ENCODE results near the gene TTLL11. TPM values are rescaled to one million over a fixed set of nuclear protein-coding genes. Genes with fewer than 3 reads are reported as not detected.

The TTLL11 gene
- total RNA-seq, 1 donor from 2014 or later, result 3.6 TPM

DNA sequence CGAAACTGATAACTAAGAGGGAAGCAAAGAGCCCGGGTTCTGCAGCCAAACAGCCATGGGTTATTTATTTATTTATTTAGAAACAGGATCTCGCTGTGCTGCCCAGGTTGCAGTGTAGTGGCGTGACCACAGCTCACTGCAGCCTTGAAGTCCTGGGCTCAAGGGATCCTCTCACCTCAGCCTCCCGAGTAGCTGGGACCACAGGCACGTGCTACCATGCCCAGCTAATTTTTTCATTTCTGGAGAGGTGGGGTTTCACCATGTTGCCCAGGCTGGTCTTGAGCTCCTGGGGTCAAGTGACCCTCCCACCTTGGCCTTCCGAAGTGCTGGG is 42.4 kb upstream of the TTLL11 start:
- H3K36me3 Mint-ChIP-seq (ENCODE audit: low read depth), result no peaks in the 10 kb centered on the region
- H3K27me3 Mint-ChIP-seq, result peaks cover 12% of the 10 kb centered on the region
- ChIA-PET POLR2A (no interaction called here), CTCF (no interaction called here)
- H3K4me3 Mint-ChIP-seq, result no peak overlapping the region
- no peak overlapping the region for H3K27ac Mint-ChIP-seq
- DNase-seq (no peak), ATAC-seq (ENCODE audit: low read depth) (no peak)
- TF ChIP-seq, protein P1, sequence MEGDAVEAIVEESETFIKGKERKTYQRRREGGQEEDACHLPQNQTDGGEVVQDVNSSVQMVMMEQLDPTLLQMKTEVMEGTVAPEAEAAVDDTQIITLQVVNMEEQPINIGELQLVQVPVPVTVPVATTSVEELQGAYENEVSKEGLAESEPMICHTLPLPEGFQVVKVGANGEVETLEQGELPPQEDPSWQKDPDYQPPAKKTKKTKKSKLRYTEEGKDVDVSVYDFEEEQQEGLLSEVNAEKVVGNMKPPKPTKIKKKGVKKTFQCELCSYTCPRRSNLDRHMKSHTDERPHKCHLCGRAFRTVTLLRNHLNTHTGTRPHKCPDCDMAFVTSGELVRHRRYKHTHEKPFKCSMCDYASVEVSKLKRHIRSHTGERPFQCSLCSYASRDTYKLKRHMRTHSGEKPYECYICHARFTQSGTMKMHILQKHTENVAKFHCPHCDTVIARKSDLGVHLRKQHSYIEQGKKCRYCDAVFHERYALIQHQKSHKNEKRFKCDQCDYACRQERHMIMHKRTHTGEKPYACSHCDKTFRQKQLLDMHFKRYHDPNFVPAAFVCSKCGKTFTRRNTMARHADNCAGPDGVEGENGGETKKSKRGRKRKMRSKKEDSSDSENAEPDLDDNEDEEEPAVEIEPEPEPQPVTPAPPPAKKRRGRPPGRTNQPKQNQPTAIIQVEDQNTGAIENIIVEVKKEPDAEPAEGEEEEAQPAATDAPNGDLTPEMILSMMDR (IDR thresholded peaks at IDR 0.05), result no peak
- no peaks in the 10 kb centered on the region for H3K4me1 Mint-ChIP-seq
- H3K9me3 Mint-ChIP-seq, result no peaks in the 10 kb centered on the region
- intact Hi-C loops (cut with micrococcal nuclease), result no loop called here

DNA sequence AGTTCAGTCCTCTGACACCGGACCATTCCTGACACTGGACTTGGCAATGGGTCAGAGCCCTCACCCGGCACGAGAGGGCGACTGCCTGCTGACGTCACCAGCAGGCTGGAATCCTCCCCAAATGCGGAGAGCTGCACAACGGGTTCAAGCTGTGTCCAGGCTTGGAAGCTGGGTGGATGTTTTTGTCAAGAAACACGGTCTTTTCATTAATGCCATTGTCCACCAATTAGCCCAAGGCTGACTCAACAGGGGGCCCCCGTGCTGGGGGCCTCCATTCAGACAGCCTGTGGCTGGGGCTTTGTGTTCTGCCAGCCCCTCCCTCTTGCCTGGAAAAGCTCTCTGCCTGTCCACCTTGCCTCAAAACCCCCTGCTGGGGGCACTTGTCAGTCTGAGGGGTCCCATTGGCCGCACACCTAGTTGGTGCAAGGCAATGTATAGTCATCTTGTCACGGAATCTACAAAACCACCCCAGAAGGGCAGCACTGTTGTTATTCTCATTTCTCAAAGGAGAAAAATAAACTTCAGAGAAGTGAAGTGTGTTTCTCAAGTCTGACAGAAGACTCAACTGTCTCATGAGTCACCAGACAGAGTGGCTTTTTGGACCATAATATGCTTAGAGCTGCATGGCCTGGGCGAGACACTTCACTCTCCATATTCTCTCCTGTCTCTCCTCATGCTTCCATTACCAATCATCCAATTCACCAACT is 41.9 kb upstream of the TTLL11 start:
- H3K36me3 Mint-ChIP-seq (ENCODE audit: low read depth), result no peaks in the 10 kb centered on the region
- ChIA-PET CTCF (interaction anchor here (1.2 to 1.4 kb wide), 2 partner anchors 10 to 37 kb away, joined by 3 to 6 read pairs; no protein-coding TSS in a partner anchor), POLR2A (no interaction called here)
- no peak overlapping the region for H3K27ac Mint-ChIP-seq
- H3K4me1 Mint-ChIP-seq, result no peaks in the 10 kb centered on the region
- DNase-seq, result no peak
- TF ChIP-seq, protein P1 (IDR thresholded peaks at IDR 0.05), result no peak
- H3K27me3 Mint-ChIP-seq, result peaks cover 14% of the 10 kb centered on the region
- H3K9me3 Mint-ChIP-seq, result no peaks in the 10 kb centered on the region
- no peak for ATAC-seq (ENCODE audit: low read depth)
- intact Hi-C loops (cut with micrococcal nuclease), result no loop called here
- no peak overlapping the region for H3K4me3 Mint-ChIP-seq

DNA sequence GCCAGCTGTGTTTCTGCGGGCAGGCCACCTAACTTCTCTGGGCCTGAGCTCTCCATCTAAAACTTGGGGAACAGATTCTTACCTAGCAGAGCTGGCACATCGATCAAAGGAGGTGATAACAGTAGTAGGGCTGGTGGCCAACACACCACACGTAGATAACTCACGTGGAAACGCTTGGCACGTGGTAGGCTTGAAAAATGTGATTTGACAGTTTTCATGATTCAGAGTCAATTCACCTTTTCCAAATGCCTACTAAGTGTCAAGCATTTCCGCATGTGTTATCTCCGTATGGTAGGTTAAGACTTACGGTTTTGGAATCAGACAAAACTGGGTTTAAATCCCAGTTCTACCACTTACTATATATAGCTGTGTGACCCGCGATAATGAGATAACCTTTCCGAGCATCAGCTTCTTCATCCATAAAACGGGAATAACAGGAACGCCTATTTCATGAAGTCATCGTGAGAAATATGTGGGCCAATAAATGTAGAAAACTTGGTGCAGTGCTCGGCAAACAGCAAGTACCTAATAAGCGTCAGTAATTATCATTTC is 41.0 kb upstream of the TTLL11 start:
- H3K27me3 Mint-ChIP-seq, result peaks cover 14% of the 10 kb centered on the region
- ATAC-seq (ENCODE audit: low read depth) (no peak), DNase-seq (no peak)
- ChIA-PET POLR2A (no interaction called here), CTCF (interaction anchor here (1.2 to 1.4 kb wide), 2 partner anchors 9 to 36 kb away, joined by 3 to 6 read pairs; no protein-coding TSS in a partner anchor)
- H3K36me3 Mint-ChIP-seq (ENCODE audit: low read depth), result no peaks in the 10 kb centered on the region
- no peaks in the 10 kb centered on the region for H3K4me1 Mint-ChIP-seq
- intact Hi-C loops (cut with micrococcal nuclease), result no loop called here
- TF ChIP-seq, protein P1 (IDR thresholded peaks at IDR 0.05), result no peak
- H3K9me3 Mint-ChIP-seq, result no peaks in the 10 kb centered on the region
- no peak overlapping the region for H3K27ac Mint-ChIP-seq
- no peak overlapping the region for H3K4me3 Mint-ChIP-seq

DNA sequence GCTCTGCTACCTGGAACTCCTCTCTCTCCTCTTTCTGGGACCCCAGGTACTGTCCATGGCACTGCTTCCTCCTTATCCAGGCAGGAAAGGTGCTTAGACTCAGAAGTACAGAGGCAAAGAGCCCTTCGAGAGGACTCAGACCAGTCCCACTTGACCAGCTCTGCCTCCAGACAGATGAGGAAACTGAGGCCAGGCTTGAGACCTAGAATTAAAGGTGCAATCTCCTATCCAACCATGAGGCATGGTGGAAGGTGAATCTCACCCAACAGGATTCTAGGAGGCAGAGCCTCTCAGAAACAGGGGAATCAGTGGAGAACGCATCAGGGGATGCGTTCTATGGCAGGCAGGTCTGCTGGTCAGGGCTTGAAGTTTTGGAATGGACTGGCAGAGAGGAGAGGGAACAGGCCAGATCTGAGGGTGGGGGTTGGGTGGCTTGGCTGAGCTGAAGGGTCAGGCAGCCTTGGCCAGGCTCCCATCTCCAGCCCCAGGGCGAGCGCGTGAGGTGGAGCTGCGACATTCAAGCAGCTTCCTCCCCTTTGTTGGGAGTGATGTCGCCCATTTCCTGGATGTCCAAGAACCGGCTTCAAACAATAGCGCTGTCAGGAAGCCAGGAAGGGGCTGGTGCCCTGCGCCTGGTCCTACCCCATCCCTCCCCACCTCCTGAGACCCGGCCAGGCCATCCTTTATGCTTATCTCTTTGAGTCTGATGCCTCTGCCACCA is 40.3 kb upstream of the TTLL11 start:
- Mint-ChIP-seq H3K4me1 (no peaks in the 10 kb centered on the region), H3K4me3 (no peak overlapping the region), H3K36me3 (ENCODE audit: low read depth) (no peaks in the 10 kb centered on the region), H3K27me3 (peaks cover 14% of the 10 kb centered on the region), H3K9me3 (no peaks in the 10 kb centered on the region), H3K27ac (no peak overlapping the region)
- intact Hi-C loops (cut with micrococcal nuclease), result no loop called here
- ChIA-PET CTCF (interaction anchor here (1.2 to 2.1 kb wide), 3 partner anchors 8 to 36 kb away, joined by 3 to 6 read pairs (median 5); no protein-coding TSS in a partner anchor), POLR2A (no interaction called here)
- DNase-seq, result no peak
- ATAC-seq (ENCODE audit: low read depth), result no peak
- TF ChIP-seq, protein P1 (IDR thresholded peaks at IDR 0.05), result no peak

DNA sequence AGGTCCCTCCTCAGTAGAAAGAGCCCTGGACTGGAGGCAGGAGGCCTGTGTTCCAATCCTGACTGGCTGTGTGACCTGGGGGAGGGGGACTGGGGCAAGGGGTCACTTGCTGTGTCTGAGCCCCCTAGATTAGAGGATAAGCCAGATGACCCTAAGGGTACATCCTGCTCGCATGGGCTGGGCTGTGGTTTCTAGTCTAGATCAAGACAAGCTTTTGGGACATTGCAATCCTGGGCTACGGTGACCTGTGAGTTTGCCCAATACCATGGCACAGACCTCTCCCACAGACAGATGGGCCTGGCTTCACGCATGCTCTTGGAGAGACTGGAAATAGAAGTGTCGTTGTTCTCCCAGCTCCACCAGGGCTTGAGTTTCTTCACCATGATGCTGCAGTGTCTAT is 39.4 kb upstream of the TTLL11 start:
- Mint-ChIP-seq H3K4me3 (no peak overlapping the region), H3K27ac (no peak overlapping the region), H3K36me3 (ENCODE audit: low read depth) (no peaks in the 10 kb centered on the region), H3K9me3 (no peaks in the 10 kb centered on the region), H3K4me1 (no peaks in the 10 kb centered on the region), H3K27me3 (peaks cover 18% of the 10 kb centered on the region)
- ChIA-PET POLR2A (no interaction called here), CTCF (interaction anchor here (2.1 kb wide), 1 partner anchor 10 kb away, joined by 5 read pairs; no protein-coding TSS in a partner anchor)
- ATAC-seq (ENCODE audit: low read depth) (no peak), DNase-seq (no peak)
- intact Hi-C loops (cut with micrococcal nuclease), result no loop called here
- TF ChIP-seq, protein P1 (IDR thresholded peaks at IDR 0.05), result no peak

All from activated B cell treated with CpG ODN at 0.5 μM for 24 hours (primary cell).